Colonic mucosa (tissue), 4 donors: ENCODE data around the gene SAP130. TPM values are rescaled to one million over a fixed set of nuclear protein-coding genes. Genes with fewer than 3 reads are reported as not detected.
A peak's percentile ranks its signal among the peaks of the same experiment; 100 is the strongest.

Source experiments
- DNase-seq: peaks from one replicate; pipeline ENCODE4 v3.0.0-alpha.2; 2020
- H3K27ac ChIP-seq: fragments of 200-600 bp; one replicate; pipeline ENCODE4 v1.8.0; 2021
- H3K27me3 ChIP-seq: fragments of 200-600 bp; one replicate; pipeline ENCODE4 v1.8.0; 2021
- H3K36me3 ChIP-seq: fragments of 200-600 bp; one replicate; pipeline ENCODE4 v1.8.0; 2021
- H3K4me1 ChIP-seq: fragments of 200-600 bp; one replicate; pipeline ENCODE4 v1.8.0; 2021; ENCODE audit warnings: mild to moderate bottlenecking
- H3K4me3 ChIP-seq: fragments of 200-600 bp; one replicate; pipeline ENCODE4 v1.8.0; 2021
- H3K9ac ChIP-seq, 2 donors: one replicate each; pipeline ENCODE4 v1.7.0; 2013; ENCODE audit warnings: control low read depth in 2 of 2, low read depth in 2 of 2, low read length in 2 of 2
- H3K9me3 ChIP-seq: fragments of 200-600 bp; one replicate; pipeline ENCODE4 v1.8.0; 2021
- intact Hi-C: fragments of 100-400 bp; cut with DNase I; formaldehyde crosslinking; loops from one replicate; pipeline ENCODE4 v1.14.1; 2022
- total RNA-seq, 2 donors: library from RNA; stranded (reverse); fragmentation: NEBNext Ultra II Directional in 1 of 2; extraction: Animal tissue kit (Norgen Biotek cat#: 25700) in 1 of 2; gene quantifications; one replicate each; pipeline ENCODE4 v1.2.1, GENCODE V29; 2021
- TF ChIP-seq, protein P1 (sequence below): fragments of 200-600 bp; IDR thresholded peaks from one replicate; pipeline ENCODE4 v1.8.0; 2022; ENCODE audit warnings: antibody characterized with exemption, mild to moderate bottlenecking
- donor health status: healthy.
- donor health status: DM: no; HTN: no; CAD: no.
- donor health status: DM: no; HTN: no; CAD: no.

The SAP130 gene
- total RNA-seq, 2 donors from 2014 or later, result 24.7 to 30.6 TPM

DNA sequence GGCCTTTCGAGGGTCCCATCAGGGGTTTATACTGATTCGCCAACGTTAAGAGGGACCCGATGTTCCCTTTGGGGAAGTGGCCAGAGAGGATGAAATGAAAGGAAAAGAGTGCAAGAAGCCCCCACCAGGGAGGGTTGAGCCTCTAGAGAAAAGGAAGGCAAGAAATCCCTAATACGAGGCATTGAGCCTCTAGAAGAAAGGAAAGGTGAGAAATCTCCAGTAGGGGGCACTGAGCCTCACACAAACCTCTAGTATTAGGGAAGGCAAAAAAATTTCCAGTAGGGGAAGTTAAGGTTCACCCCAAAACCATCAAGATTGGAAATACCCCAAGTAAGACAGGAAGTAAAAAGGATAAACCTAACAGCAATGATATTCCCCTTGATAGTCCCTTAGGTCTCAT lies 9.8 kb upstream of the SAP130 start:
- Histone ChIP-seq H3K36me3 (no peaks in the 10 kb centered on the region), H3K9me3 (no peaks in the 10 kb centered on the region), H3K27me3 (no peaks in the 10 kb centered on the region), H3K4me3 (no peak overlapping the region), H3K4me1 (no peaks in the 10 kb centered on the region), H3K27ac (no peak overlapping the region), H3K9ac (no peak overlapping the region)
- intact Hi-C loops, result no loop called here
- DNase-seq, result no peak
- TF ChIP-seq, protein P1, sequence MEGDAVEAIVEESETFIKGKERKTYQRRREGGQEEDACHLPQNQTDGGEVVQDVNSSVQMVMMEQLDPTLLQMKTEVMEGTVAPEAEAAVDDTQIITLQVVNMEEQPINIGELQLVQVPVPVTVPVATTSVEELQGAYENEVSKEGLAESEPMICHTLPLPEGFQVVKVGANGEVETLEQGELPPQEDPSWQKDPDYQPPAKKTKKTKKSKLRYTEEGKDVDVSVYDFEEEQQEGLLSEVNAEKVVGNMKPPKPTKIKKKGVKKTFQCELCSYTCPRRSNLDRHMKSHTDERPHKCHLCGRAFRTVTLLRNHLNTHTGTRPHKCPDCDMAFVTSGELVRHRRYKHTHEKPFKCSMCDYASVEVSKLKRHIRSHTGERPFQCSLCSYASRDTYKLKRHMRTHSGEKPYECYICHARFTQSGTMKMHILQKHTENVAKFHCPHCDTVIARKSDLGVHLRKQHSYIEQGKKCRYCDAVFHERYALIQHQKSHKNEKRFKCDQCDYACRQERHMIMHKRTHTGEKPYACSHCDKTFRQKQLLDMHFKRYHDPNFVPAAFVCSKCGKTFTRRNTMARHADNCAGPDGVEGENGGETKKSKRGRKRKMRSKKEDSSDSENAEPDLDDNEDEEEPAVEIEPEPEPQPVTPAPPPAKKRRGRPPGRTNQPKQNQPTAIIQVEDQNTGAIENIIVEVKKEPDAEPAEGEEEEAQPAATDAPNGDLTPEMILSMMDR, result no peak

DNA sequence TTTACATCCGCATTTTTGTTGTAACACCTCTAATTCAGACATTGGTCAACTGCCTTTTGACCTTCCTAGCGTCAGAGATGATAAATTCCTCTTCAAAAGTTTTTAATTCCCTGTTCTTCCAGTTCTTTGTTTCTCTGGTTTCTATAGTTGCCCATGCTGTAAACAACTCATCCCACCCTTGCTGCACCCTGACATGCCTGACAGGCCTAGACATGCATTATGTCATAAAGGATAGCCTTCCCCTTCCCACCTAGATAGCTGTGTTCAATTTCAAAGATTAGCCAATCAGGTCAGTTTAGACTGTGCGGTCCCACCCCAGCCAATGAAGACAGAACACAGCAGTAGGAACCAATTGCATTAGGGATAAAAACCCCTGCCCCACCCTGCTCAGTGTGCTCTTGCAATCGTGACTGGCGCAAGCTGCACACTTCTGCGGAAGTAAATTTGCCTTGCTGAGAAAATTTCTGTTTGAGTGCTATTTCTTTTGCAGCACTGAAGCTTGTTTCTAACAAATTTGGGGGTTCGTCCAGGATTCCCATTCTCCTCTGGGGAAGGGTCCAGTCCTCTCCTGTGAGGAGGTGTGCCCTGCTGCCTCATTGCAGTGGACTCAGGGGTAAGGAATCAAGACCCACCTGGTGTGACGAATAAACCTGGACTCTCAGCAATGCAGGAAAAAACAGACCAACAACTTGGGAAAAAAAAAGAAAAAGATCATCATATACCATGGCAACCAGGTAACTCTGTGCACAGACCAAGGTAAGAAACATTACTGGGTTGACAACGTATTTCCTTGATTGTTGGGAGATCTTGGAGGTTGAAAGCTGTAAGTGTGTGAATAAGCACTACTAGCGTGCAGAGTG lies 9.1 kb upstream of the SAP130 start:
- Histone ChIP-seq H3K27me3 (no peaks in the 10 kb centered on the region), H3K27ac (no peak overlapping the region), H3K9me3 (no peaks in the 10 kb centered on the region), H3K4me3 (no peak overlapping the region), H3K36me3 (no peaks in the 10 kb centered on the region), H3K4me1 (no peaks in the 10 kb centered on the region), H3K9ac (no peak overlapping the region)
- no peak for DNase-seq
- TF ChIP-seq, protein P1, result no peak
- intact Hi-C loops, result no loop called here

DNA sequence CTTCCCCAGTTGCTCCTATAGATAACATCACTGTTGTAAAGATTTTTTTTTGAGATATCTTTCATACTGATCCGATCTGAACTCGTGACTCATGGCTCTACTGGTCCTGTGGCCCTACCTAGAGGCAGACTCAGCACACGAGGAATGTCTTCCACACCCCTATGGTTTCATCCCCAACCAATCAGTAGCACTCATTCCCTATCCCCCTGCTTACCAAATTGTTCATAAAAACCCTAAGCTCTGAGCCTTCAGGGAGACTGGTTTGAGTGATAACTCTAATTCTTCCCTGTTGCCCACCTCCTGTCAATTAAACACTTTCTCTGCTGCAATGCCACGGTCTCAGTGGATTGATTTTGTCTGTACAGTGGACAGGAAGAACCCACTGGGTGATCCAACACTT lies 4.2 kb upstream of the SAP130 start:
- H3K9ac ChIP-seq, result no peak overlapping the region
- TF ChIP-seq, protein P1, result no peak
- no peaks in the 10 kb centered on the region for H3K9me3 ChIP-seq
- H3K27me3 ChIP-seq, result no peaks in the 10 kb centered on the region
- H3K36me3 ChIP-seq, result no peaks in the 10 kb centered on the region
- H3K4me1 ChIP-seq, result no peaks in the 10 kb centered on the region
- no peak overlapping the region for H3K27ac ChIP-seq
- no peak overlapping the region for H3K4me3 ChIP-seq
- no peak for DNase-seq
- intact Hi-C loops, result loop anchor here (5.0 kb wide), 1 partner anchor 55 kb away; no protein-coding TSS in a partner anchor

DNA sequence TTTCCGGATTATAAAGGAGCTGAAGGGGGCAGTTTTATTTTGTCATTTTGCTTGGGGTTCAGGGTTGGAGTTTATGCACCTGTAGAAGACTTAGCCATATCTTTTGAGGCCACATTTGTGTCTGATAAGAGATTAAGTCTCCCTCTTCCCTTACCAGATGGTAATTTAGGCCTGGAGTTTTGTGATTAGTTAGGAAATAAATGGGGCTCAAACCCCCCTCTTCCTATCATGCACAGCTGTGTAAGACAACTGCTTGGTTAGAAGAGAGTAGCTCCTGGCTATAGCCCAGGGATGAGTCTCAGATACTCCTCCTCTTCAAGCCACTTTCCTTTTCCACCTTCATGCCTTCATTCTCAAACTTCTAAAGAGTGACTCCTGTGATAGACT lies 802 bp upstream of the SAP130 start:
- no peaks in the 10 kb centered on the region for H3K36me3 ChIP-seq
- DNase-seq, result no peak
- H3K4me1 ChIP-seq, result no peaks in the 10 kb centered on the region
- H3K4me3 ChIP-seq, result peak overlapping the region; percentile 73
- H3K9me3 ChIP-seq, result no peaks in the 10 kb centered on the region
- peak overlapping the region; percentile 90 for H3K27ac ChIP-seq
- intact Hi-C loops, result no loop called here
- peak overlapping the region; percentile 58 to 80 for H3K9ac ChIP-seq
- TF ChIP-seq, protein P1, result no peak
- no peaks in the 10 kb centered on the region for H3K27me3 ChIP-seq

DNA sequence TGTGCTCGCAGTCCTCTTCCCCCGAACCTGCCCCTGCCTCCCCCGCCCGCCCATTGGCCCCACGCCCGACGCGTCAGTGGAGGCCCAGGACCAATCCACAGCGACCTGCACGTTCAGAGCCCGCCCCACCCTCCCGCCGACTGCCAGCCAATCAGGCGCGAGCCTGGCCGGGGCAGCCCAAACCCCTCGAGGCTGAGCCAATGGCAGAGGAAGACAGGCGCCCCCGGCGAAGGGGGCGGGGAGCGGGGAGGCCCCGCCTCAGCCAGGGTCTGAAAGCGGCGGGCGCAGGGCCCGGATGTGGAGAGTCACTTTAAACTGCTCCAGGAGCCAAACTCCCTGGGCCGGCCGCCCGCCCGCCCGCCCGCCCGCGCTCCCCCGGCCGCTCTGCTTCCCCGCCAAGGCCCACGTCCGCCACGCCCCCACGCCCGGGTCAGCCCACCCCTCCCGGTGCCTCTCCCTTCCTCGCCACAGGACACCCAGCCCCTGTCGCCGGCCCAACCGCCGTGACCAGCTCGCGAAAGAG lies 520 bp downstream of the SAP130 start:
- peak overlapping the region; percentile 66 to 89 for H3K9ac ChIP-seq
- H3K9me3 ChIP-seq, result no peaks in the 10 kb centered on the region
- H3K27me3 ChIP-seq, result no peaks in the 10 kb centered on the region
- TF ChIP-seq, protein P1, result no peak
- no peaks in the 10 kb centered on the region for H3K4me1 ChIP-seq
- H3K27ac ChIP-seq, result peak overlapping the region; percentile 90
- peak overlapping the region; percentile 73 for H3K4me3 ChIP-seq
- peak; percentile 99 for DNase-seq
- intact Hi-C loops, result no loop called here
- no peaks in the 10 kb centered on the region for H3K36me3 ChIP-seq
